HG02973 (cell line): Measurements from ENCODE around the gene PTPN13.
A peak's percentile ranks its signal among the peaks of the same experiment; 100 is the strongest.

Source experiments
- ATAC-seq: cut with Tn5 transposase; IDR thresholded peaks from one replicate; pipeline ENCODE4 v1.9.1; 2021; ENCODE audit warnings: moderate library complexity; ENCODE audit not compliant: unreplicated experiment

Gene PTPN13

DNA sequence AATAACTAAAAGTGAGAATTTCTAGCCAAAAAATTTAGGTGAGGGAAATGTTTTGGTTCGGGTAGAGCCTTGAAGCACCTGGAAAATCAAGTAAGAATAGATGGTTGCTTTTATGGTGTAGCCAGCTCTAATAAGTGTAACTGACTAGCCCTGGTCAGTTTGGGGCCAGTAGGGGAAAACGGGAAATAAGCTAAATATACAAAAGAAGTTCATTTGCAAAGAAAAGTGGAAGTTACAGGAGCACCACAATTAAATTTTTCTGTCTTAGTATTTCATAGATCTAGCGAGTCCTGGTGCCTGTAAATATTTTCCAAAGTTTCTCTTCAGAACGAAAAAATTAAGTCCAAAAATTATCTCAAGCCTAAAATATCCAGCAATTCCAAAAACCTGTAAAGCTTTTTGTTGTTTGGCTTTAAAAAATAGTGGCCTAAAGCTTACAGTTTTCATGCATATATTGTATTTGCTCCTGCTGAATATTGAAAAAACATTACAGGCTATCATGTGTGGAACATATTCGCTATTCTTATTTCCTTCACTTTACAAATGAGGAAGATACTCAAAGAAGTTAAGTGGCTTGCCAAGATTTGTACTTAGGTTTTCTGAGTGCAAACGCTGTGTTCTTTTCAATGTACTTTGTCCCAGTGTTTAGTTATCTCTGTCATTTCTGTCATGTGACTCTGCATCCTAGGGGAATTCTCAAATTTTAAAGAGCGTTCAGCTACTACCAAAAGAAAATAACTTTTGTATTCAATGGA lies 7.3 kb upstream of the PTPN13 start:
- ATAC-seq = no peak

DNA sequence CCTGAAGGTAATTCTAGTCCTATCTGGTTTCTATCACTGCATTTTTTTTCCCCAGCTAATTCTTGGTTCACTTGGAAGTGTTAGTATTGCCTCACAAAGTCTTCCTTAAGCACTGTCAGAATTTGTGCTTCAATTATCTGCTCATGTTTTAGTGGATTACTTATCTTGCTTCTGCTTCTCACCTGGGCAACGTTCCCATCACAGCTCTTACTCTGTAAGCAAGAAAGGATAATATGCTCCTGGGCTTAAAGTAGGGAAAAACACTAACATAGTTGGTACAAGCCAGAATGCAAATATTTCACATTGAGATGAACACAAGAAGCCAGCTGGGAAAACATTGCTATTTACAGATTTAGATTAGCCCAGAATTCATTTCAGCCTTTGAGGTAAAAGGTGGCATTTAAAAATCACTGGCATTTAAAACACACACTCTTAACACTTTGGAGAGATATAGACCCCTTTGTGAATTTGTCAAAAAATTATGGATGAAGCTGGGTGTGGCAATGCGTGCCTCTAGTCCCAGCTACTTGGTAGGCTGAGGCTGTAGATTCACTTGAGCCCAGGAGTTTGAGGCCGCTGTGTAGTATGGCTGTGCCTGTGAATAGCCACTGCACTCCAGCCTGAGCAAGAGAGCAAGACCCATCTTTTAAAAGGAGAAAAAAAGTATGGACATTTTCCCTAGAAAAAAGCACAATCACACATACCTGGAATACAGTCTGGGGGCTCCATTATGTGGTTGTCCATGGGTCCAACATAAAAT lies 6.6 kb upstream of the PTPN13 start:
- no peak for ATAC-seq

DNA sequence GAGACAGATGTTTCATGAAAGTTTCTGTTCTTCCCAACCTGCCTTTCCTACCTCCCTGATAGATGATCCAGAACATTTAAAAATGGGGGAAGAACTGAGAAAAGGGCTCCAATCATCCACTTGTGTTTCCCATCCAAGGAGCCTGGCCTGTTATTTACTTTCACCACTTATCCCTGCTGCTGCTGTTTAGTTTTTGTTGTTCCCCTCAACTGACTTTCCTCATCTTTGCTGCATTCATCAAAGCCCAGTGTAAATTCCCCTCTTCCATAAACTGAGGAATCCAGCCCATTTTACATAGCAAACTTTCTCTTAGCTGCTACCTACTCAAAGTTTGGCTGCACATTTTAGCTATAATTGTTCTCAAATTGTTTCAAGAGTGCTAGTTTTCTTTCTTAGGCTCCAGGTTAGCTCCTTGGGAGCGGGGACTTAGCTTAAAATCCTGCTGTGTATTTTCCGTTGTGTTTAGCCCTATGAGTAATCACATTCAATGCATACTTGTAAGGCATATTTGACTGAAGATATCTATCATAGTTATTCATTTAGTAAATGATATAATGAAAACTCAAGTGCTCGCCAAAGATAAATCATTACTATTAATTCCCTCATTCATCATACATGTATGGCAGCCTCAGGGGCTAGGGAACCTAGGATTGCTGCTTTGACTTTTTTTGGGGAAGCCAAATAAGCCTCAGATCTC lies 1.4 kb upstream of the PTPN13 start:
- no peak for ATAC-seq

- peak; percentile 23 for ATAC-seq
Measured at GRCh38 chr4:86594559-86595425, 677 bp downstream of the PTPN13 start.

DNA sequence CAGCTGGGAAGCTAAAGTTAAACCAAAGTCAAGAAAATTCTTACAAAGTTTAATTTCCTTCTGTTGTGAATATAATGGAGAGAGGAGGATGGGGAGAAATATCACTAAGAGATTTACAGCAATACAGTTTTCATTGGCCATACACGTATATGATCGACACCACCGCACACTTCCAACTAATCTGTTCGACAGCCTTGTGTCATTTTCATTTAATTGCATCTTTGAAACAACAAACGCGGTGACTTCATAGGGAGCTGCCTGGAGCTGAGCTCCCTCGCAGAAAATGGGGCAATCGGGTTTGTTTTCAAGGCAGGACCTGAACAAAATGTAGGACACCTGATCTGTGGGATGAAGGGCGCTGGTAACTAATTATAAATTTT lies 1.3 kb downstream of the PTPN13 start:
- ATAC-seq = no peak

DNA sequence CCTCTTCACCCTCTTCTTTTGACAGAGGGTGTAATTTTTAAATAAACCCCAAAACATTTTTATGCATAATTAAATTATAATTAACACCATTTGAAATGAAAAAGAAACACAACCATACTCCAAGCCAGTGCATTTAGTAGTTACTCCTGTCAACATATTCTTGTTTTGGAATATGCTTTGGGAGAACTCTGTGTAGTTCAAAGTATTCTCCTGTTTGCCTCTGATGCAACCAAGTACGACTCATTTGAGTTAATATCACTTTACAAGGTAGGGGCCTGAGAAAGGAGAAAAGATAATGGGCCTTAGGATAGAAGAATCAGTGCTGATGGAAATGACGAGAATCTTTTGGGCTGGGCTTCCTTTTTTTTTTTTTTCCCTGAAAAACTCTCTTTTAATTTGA lies 2.7 kb downstream of the PTPN13 start:
- no peak for ATAC-seq

DNA sequence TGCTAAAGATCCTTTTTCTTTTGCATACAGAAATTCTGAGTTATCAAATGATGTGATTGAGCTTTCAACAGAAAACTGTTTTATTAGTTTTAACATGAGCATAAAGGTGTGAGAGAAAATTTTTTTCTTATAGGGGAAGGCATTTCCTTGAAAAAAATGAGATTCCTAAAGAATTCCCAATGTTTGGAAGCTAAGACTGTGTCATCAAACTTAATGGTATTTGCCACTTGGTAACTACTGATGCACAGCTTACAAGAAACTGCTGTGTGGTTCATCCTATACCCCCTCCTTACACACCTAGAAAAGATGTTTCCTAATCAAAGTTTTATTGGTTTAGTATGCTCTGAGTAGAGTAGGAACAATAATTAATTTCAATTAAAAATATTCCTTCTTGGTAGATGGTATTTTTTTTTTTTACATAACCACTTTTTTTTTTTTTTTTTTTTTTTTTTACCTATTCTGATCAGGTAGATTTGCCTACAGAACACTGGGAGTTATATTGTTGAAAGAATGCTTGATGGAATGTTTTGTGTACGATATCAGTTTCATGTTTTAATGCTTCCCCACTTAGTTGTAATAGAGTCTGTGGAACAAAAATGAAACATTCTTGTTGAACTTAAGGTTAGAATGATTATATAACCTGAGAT lies 6.0 kb downstream of the PTPN13 start:
- ATAC-seq = no peak

DNA sequence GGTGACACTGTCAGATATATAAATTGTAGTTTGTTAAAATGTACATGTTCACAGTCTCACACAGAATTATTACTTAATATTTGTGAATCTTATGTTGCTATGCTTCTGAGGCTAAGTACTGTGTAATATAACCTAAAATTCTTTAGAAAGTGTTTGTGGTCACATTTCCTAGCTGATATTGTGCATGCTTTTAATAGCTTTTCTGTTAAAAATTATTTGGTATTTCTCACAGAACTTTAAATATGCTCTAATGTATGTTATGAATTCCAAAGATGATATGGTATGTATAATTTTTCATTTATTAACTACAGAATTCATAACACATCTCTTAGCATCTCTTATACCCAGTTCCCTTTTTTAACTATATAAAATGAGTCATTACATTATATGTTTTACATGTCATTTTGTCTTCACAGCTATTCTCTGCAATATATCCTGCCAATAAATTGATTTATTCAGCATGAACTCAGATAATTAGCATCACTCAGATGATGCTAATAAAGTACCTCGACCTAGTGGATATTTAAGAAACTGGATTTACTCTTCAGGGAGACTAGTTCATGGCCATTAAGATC lies 9.3 kb downstream of the PTPN13 start:
- no peak for ATAC-seq

DNA sequence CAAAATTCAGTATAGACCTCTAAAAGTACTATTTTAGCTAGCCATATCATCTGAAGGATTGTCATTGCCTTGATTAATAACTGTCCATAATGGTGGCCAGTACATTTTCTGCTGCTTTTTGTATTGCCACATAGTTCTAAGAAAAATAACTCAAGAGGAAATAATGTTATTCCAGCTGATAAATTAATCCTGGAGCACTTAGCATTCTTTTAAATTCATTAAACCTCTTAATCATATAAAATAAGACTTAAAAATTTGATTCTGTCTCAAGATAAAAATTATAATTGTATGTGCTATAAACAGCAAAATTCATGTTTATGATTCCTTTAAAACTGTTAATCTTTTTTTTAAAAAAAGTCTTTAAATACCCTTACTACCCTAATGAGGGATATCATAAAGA lies 12.7 kb downstream of the PTPN13 start:
- no peak for ATAC-seq

DNA sequence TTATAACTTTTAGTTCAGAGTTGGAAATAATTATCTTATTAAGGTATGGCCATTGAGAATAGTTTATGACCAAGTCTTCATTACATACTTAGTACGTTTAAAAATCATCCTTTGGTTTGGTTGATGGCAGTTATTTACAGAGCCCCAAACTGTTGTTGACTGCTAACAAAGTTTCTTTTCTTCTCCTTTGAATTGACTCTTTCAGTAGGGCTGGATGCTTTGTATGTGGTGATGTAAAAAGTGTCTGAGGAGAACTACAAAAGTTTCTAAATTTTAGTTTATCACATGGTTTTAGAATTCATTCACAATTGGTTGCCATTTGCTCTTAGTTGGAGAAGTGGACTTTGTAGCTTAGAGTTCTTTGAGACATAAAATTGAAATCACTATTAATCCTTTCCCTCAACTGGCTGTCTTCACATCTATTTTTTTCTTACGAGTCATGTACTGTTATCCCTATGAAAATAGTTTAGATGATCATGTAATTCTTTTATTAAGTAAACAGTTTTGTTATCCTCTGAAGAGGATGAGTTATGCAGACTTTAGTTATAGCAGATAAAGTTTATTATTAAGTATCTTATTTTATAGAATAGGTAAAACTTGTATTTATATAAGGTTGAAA lies 14.8 kb downstream of the PTPN13 start:
- ATAC-seq = no peak

DNA sequence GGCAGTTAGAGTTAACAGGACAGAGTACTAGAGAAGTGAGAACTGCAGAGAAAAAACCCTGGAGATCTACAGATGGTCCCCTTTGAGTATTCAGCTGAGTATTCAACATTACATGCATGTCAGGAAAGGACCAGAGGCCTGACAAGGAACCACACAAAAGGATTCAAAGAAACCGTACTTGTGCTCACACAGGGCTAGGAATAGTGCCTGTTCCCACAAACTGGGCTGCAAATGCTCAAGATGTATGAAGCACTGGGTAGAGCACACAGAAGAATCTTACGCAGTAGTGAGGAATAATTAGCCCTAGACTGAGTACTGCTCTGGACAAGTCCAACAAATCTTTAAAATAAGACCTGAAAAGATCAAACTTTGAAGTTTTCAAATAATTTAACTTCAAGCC lies 17.6 kb downstream of the PTPN13 start:
- no peak for ATAC-seq

GRCh38 chr4:86613734-86614133 lies 19.6 kb downstream of the PTPN13 start:
- no peak for ATAC-seq

DNA sequence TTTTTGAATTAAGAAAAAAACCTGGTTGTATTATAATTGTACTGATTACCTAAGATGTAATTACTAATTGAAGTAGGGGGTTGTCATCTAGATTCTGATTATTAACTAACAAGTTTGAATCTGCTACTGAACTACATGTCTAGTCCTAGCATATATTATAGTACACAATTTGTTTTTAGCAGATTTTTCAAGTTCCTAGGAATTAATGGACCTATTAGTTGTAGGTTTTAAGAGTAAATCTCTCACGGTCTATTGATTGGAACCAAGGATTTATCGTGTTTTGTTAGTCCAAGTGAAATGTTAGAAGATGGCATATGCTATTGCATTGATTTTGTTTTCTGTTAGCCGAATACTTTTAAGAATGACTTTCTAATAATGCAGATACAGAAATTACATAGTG lies 20.8 kb downstream of the PTPN13 start:
- no peak for ATAC-seq

- no peak for ATAC-seq
Measured at GRCh38 chr4:86615501-86615900, 21.4 kb downstream of the PTPN13 start.

DNA sequence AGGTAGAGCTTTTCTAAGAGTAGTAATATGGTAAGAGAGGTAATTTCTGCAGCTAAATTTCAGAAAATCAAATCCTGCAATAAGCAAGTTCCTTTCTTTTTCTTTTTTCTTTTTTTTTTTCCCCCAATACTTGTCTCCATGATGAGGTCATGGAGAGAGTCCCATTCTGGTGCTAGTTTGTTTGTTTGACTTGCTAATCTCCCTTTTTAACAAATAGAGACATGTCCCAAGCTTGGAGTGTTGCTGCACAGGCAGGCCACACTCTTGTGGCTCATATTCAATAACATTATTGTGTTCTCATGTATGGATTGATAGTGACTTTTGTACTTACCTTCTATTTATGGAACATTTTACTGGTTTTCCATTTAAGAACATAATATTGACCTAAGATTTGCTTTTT lies 25.5 kb downstream of the PTPN13 start:
- no peak for ATAC-seq

DNA sequence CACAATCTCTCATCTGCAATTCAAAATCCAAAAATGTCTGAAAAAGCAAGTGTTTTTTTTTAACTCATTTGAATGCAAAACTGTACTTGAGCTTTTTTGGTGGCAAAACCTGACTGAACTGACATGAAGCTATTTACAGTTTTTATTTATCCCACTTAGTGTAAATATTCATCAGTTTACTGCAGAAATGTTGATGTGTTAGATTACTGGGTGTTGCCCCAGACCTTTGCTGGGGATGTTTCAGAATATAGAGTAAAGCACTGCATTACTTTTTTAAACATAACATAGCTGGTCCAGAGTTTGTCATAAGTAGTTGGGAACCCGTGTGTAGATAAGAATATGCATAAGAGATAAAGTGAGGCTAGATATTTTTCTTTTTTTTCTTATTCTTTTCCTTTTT lies 27.3 kb downstream of the PTPN13 start:
- ATAC-seq = no peak

- ATAC-seq = no peak
Measured at GRCh38 chr4:86626066-86626465, 32.0 kb downstream of the PTPN13 start.

GRCh38 chr4:86627462-86628135 lies 33.5 kb downstream of the PTPN13 start:
- ATAC-seq = no peak

- no peak for ATAC-seq
Measured at GRCh38 chr4:86630629-86631028, 36.5 kb downstream of the PTPN13 start.
